Measurements from ENCODE around the gene ULK2.

ULK2 gene

GRCh38 chr17:19867329-19868078 lies at the start of gene ULK2:
TSS of gene ULK2 (minus strand) at chr17:19867936. CDS start at chr17:19867417, 519 bp downstream.
- Histone ChIP-seq H3K36me3 (ENCODE audit: control insufficient read depth, insufficient read depth, low read length) (no peaks in the 10 kb centered on the region), H3K27me3 (replicated peaks; ENCODE audit: control insufficient read depth, insufficient read depth, low read length) (no peaks in the 10 kb centered on the region), H3K4me3 (replicated peaks; ENCODE audit: low read depth, low read length) (peak within 1 kb of the TSS; percentile 55)
- peak; percentile 83 for DNase-seq (ENCODE audit: extremely low read depth, insufficient read length)
- no peak for TF ChIP-seq CTCF (IDR thresholded peaks at IDR 0.05; ENCODE audit: insufficient read depth, low read length, poor library complexity, severe bottlenecking)

- no peak for DNase-seq (ENCODE audit: extremely low read depth, insufficient read length)
- H3K27me3 ChIP-seq (replicated peaks; ENCODE audit: control insufficient read depth, insufficient read depth, low read length), result no peaks in the 10 kb centered on the region
- TF ChIP-seq CTCF (IDR thresholded peaks at IDR 0.05; ENCODE audit: insufficient read depth, low read length, poor library complexity, severe bottlenecking), result no peak
- H3K36me3 ChIP-seq (ENCODE audit: control insufficient read depth, insufficient read depth, low read length), result peaks cover 9% of the 10 kb centered on the region
- H3K4me3 ChIP-seq (replicated peaks; ENCODE audit: low read depth, low read length), result no peak overlapping the region
Observed at GRCh38 chr17:19915245-19915978, 47.7 kb upstream of the ULK2 start.

- Histone ChIP-seq H3K36me3 (ENCODE audit: control insufficient read depth, insufficient read depth, low read length) (peaks cover 11% of the 10 kb centered on the region), H3K4me3 (replicated peaks; ENCODE audit: low read depth, low read length) (no peak overlapping the region)
- TF ChIP-seq CTCF (IDR thresholded peaks at IDR 0.05; ENCODE audit: insufficient read depth, low read length, poor library complexity, severe bottlenecking), result no peak
Observed at GRCh38 chr17:19911033-19911432, 43.3 kb upstream of the ULK2 start.

GRCh38 chr17:19909139-19909538 lies 41.4 kb upstream of the ULK2 start:
- no peak for TF ChIP-seq CTCF (IDR thresholded peaks at IDR 0.05; ENCODE audit: insufficient read depth, low read length, poor library complexity, severe bottlenecking)
- DNase-seq (ENCODE audit: extremely low read depth, insufficient read length), result no peak
- peaks cover 11% of the 10 kb centered on the region for H3K36me3 ChIP-seq (ENCODE audit: control insufficient read depth, insufficient read depth, low read length)
- H3K27me3 ChIP-seq (replicated peaks; ENCODE audit: control insufficient read depth, insufficient read depth, low read length), result no peaks in the 10 kb centered on the region
- H3K4me3 ChIP-seq (replicated peaks; ENCODE audit: low read depth, low read length), result no peak overlapping the region

More at GRCh38 chr17:19911033-19911432, 43.3 kb upstream of the ULK2 start:
- no peak for DNase-seq (ENCODE audit: extremely low read depth, insufficient read length)
- H3K27me3 ChIP-seq (replicated peaks; ENCODE audit: control insufficient read depth, insufficient read depth, low read length), result no peaks in the 10 kb centered on the region

GRCh38 chr17:19905502-19905901 lies 37.8 kb upstream of the ULK2 start:
- Histone ChIP-seq H3K36me3 (ENCODE audit: control insufficient read depth, insufficient read depth, low read length) (peaks cover 14% of the 10 kb centered on the region), H3K27me3 (replicated peaks; ENCODE audit: control insufficient read depth, insufficient read depth, low read length) (no peaks in the 10 kb centered on the region), H3K4me3 (replicated peaks; ENCODE audit: low read depth, low read length) (no peak overlapping the region)
- no peak for DNase-seq (ENCODE audit: extremely low read depth, insufficient read length)
- no peak for TF ChIP-seq CTCF (IDR thresholded peaks at IDR 0.05; ENCODE audit: insufficient read depth, low read length, poor library complexity, severe bottlenecking)
